ENCODE measurements around the gene ELL.

The ELL gene

DNA sequence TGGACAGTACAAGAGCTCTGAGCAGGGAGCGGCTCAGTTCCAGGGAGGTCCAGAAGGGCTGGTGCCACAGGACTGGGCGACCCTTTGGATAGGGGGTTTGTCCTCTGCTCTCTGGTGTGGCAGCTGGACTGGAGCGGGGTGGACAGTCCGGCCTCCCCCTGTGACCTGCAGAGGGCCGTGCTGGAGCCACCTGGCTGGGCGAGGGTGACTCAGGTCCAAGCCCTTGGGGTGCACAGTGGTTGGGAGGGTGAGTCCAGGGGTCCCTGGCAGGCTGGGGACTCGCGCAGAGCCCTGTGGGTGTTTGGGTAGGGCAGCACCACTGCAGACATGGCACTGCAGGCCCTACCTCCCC is 95.5 kb downstream of the ELL start:
- H3K9me3 ChIP-seq (ENCODE audit: control insufficient read depth, low read length) = no peaks in the 10 kb centered on the region
- no peak overlapping the region for H3K4me3 ChIP-seq (ENCODE audit: low read length)
- H3K4me1 ChIP-seq (ENCODE audit: control insufficient read depth, insufficient read depth, low read length) = peaks cover 19% of the 10 kb centered on the region
- no peaks in the 10 kb centered on the region for H3K36me3 ChIP-seq (ENCODE audit: control insufficient read depth, insufficient read depth, low read length, severe bottlenecking)
- H3K9ac ChIP-seq (ENCODE audit: low read length) = peak overlapping the region; percentile 78
- no peaks in the 10 kb centered on the region for H3K27me3 ChIP-seq (replicated peaks; ENCODE audit: control insufficient read depth, insufficient read depth, low read length)
- no peak for DNase-seq (ENCODE audit: low read depth)

DNA sequence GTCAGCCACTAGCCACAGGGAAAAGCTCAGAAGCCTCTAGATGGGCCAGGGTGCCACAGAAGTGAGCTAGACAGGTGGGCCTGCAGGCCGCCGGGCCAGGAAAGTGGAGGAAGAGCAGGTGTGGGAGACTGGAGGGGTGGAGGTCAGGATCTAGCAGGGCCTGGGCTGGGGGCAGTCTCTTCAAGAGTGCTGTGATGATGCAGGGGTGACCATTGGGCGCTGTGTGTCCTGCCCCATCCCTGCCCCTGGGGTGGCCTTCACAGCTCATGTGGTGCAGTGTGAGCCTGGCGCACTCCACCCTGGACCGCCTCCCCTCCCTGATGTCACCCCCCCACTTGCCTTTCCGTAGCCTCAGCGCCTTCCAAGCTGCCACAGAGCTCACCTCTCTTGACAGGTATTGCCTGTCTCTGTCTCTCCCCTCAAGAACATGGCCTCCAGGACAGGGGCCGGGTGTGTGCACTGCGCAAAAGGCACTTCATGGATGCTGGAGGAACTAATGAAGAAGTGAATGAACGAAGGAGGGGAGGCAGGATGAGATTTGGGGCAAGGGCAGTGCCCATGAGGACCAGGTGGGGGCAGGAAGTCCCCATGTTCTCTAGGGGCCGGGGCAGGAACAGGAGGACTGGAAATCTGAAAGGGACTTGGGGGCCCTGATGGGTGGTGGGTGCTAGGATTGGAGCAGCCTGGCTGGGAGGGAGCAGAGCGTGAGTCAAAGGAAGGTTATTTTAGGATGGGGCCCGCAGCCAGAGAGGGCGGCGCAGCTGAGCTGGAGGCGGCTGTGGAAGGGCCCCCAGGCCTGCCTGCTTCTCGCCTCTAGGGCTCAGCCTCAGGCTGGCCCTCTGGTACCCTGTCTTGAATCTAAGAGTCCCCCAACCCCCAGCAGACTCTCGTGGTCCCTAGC is 96.1 kb downstream of the ELL start:
- Histone ChIP-seq H3K4me1 (ENCODE audit: control insufficient read depth, insufficient read depth, low read length) (peaks cover 25% of the 10 kb centered on the region), H3K9me3 (ENCODE audit: control insufficient read depth, low read length) (no peaks in the 10 kb centered on the region), H3K9ac (ENCODE audit: low read length) (peak overlapping the region; percentile 78), H3K4me3 (ENCODE audit: low read length) (peak overlapping the region; percentile 45), H3K27me3 (replicated peaks; ENCODE audit: control insufficient read depth, insufficient read depth, low read length) (no peaks in the 10 kb centered on the region), H3K36me3 (ENCODE audit: control insufficient read depth, insufficient read depth, low read length, severe bottlenecking) (no peaks in the 10 kb centered on the region)
- DNase-seq (ENCODE audit: low read depth) = peak; percentile 89

DNA sequence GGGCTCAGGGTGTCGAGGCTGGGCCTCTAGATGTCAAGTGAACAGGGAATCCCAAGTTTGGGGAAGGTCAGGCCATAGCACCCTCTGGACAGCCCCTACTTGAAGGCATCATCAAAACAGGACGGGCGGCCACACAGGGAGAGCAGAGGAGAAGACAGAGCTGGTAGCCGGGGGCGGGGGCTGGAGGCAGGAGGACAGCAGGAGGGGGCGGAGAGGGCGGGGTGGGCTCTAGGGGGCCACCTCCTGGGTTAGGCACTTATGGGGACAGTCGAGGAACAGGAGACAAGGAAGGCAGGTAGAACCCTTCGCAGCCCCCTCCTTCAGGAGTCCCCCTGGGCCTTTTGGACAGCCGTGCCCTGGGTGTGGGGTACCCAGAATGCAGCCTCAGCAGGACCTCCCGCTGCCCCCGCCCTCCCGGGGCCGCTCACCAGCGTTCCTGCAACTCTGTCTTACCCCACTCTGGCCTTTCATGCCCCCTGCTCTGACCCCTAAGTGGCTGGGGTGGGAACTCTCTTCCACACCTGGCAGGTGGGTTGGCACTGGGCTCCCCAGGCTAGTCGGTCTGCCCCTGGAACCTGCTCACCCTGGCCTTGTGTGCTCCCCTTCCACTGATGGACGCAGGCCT is 96.9 kb downstream of the ELL start:
- H3K9ac ChIP-seq (ENCODE audit: low read length) = no peak overlapping the region
- H3K36me3 ChIP-seq (ENCODE audit: control insufficient read depth, insufficient read depth, low read length, severe bottlenecking) = no peaks in the 10 kb centered on the region
- no peak for DNase-seq (ENCODE audit: low read depth)
- no peaks in the 10 kb centered on the region for H3K27me3 ChIP-seq (replicated peaks; ENCODE audit: control insufficient read depth, insufficient read depth, low read length)
- H3K9me3 ChIP-seq (ENCODE audit: control insufficient read depth, low read length) = no peaks in the 10 kb centered on the region
- H3K4me3 ChIP-seq (ENCODE audit: low read length) = no peak overlapping the region
- H3K4me1 ChIP-seq (ENCODE audit: control insufficient read depth, insufficient read depth, low read length) = peaks cover 27% of the 10 kb centered on the region

DNA sequence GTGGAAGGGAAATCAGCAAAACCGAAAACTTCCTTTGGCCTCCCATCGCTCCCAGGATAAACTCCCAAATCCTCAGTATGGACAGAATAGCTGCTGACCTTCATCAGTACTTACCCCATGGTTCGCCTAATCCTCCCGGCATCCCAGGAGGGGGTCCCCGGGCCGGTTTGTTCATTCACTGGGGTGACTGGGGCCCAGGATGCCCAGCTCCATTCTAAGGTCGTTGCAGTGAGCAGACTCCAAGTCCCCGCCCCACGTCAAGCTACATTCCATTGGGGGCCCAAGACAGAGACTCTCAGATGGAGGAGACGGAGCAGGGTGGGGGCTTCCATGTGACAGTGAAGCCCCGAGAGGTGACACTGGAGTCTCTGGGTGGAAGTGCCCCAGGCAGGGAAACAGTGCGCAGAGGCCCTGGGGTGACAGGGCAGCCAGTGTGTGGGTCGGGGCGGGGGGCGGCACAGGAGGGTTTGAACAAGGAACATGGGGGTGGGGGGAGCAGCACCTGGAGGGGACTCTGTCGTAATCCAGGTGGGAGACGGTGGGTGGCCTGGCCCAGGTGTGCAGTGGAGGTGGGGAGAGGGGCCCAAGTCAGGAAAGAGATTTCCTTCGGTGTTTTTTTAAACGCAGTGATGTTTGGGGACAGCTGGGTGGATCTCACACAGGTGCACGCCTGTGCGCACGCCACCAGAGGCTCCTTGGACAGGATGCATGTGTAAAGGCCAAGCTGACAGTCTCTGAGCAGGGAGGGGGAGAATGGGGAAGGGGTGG is 97.6 kb downstream of the ELL start:
- H3K36me3 ChIP-seq (ENCODE audit: control insufficient read depth, insufficient read depth, low read length, severe bottlenecking) = no peaks in the 10 kb centered on the region
- peaks cover 27% of the 10 kb centered on the region for H3K4me1 ChIP-seq (ENCODE audit: control insufficient read depth, insufficient read depth, low read length)
- no peak for DNase-seq (ENCODE audit: low read depth)
- H3K9ac ChIP-seq (ENCODE audit: low read length) = no peak overlapping the region
- no peaks in the 10 kb centered on the region for H3K27me3 ChIP-seq (replicated peaks; ENCODE audit: control insufficient read depth, insufficient read depth, low read length)
- no peak overlapping the region for H3K4me3 ChIP-seq (ENCODE audit: low read length)
- H3K9me3 ChIP-seq (ENCODE audit: control insufficient read depth, low read length) = no peaks in the 10 kb centered on the region

DNA sequence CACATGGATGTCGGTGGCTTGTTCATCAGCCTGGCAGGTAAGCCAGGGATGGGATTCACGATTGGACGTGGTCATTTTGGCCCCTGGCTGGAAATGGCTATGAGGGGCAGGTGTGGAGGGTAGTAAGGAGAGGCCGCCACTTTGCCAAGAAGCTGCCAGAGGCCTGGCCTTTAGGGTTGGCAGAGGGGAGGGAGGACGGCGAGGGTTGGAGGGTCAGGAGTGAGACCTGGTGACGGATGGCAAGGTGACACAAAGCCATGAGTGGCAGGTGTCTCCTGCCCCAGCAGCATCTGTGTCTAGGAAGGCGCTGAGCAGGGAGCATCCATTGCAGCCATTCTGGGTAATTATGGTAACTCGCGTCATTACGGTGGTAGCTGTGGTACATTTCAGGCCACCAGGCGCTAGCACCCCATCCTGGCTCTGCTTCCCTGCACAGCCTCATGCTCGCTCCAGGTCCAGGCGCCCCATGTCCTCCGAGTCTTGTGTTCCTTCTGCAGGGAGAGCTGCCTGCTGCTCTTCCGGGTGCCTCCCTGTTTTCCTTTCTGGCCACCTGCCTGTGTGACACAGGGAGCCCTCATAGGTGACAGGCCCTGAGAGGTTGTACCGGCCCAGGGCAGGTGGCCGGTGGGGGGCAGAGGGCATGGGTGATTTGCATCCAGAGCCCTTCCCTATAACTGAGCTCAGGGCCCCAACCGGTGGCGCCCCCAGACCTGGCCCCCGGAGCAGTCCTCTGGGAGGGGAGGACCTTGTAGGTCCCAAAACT is 98.4 kb downstream of the ELL start:
- no peaks in the 10 kb centered on the region for H3K36me3 ChIP-seq (ENCODE audit: control insufficient read depth, insufficient read depth, low read length, severe bottlenecking)
- DNase-seq (ENCODE audit: low read depth) = no peak
- H3K4me3 ChIP-seq (ENCODE audit: low read length) = no peak overlapping the region
- H3K27me3 ChIP-seq (replicated peaks; ENCODE audit: control insufficient read depth, insufficient read depth, low read length) = no peaks in the 10 kb centered on the region
- H3K9me3 ChIP-seq (ENCODE audit: control insufficient read depth, low read length) = no peaks in the 10 kb centered on the region
- no peak overlapping the region for H3K9ac ChIP-seq (ENCODE audit: low read length)
- peaks cover 33% of the 10 kb centered on the region for H3K4me1 ChIP-seq (ENCODE audit: control insufficient read depth, insufficient read depth, low read length)

DNA sequence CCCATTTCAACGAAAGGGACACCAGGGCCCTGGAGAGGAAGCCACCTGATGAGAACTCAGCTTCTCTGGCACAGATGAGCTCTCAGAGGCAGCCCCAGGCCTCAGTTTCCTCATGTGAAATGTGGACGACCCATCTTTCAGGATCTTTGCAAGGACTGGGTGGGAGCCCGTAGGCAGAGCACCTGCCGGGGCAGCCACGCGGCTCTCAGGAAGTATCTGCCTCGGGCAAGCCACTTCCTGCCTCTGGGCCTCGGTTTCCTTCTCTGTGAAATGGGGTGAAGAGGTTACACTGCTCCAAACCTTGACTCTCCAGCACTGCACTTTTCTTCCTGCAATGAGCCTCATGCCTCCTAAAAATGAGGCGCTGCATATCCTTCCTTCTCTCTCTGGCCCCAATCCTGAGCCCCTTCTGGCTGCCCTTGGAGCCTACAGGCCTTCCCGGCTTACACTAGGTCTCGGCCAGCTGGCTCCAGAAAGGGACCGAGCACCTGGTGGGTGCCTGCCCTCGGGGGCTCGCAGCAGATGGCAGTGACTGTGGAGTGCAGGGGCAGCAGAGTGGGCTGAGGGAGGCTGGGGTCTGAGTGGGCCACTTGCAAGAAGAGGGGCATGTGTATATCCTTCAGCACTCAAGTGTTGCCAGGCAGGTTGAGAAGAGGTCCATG is 99.2 kb downstream of the ELL start:
- no peak overlapping the region for H3K9ac ChIP-seq (ENCODE audit: low read length)
- no peaks in the 10 kb centered on the region for H3K9me3 ChIP-seq (ENCODE audit: control insufficient read depth, low read length)
- DNase-seq (ENCODE audit: low read depth) = no peak
- no peak overlapping the region for H3K4me3 ChIP-seq (ENCODE audit: low read length)
- peaks cover 39% of the 10 kb centered on the region for H3K4me1 ChIP-seq (ENCODE audit: control insufficient read depth, insufficient read depth, low read length)
- no peaks in the 10 kb centered on the region for H3K27me3 ChIP-seq (replicated peaks; ENCODE audit: control insufficient read depth, insufficient read depth, low read length)
- H3K36me3 ChIP-seq (ENCODE audit: control insufficient read depth, insufficient read depth, low read length, severe bottlenecking) = no peaks in the 10 kb centered on the region

DNA sequence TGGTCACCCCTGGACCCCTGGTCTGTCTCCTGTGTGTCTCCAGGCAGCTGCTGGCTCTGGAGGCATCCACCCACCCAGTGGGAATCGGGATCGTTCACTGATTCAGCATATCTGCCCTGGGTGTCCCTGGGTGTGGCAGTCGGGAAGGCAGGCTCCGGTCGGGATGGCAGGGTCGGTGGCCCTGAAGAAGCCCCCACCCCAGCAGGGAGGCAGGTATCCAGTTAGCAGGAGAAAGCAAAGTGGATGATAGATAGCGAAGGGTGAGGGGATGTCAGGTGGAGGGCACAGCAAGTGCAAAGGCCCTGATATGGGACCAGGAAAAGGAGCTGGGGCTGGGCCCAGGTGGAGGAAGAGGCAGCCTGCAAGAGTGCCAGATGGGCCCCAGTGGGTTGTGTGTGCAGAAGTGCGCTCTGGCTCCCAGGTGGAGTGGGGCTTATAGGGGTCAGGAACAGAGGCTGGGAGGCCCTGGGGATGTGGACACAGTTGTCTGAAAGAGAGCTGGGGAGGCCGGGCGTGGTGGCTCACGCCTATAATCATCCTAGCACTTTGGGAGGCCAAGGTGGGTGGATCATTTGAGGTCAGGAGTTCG is 100.4 kb downstream of the ELL start:
- no peak for DNase-seq (ENCODE audit: low read depth)
- H3K9ac ChIP-seq (ENCODE audit: low read length) = peak overlapping the region; percentile 85
- no peaks in the 10 kb centered on the region for H3K27me3 ChIP-seq (replicated peaks; ENCODE audit: control insufficient read depth, insufficient read depth, low read length)
- no peaks in the 10 kb centered on the region for H3K36me3 ChIP-seq (ENCODE audit: control insufficient read depth, insufficient read depth, low read length, severe bottlenecking)
- H3K4me1 ChIP-seq (ENCODE audit: control insufficient read depth, insufficient read depth, low read length) = peaks cover 40% of the 10 kb centered on the region
- no peaks in the 10 kb centered on the region for H3K9me3 ChIP-seq (ENCODE audit: control insufficient read depth, low read length)
- H3K4me3 ChIP-seq (ENCODE audit: low read length) = peak overlapping the region; percentile 81

DNA sequence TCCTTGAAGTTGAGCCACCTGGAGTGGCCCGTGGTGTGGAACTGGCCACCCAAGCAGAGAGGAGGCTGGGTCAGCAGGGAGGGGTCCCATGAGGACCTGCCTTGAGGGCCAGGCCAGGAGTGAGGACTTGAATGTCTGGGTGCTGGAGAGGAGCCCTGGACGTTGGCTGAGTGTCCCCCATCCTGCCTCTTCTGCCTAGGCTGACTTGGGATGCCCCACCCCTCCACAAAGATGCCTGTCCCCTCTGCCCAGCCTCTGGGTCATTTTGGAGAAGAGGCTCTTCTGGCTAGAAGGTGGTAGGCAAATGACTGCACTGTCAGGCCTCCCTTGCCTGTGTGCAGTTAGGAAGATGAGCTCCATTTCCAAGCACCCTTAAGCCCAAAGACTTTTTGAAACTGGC is 100.9 kb downstream of the ELL start:
- H3K36me3 ChIP-seq (ENCODE audit: control insufficient read depth, insufficient read depth, low read length, severe bottlenecking) = no peaks in the 10 kb centered on the region
- no peaks in the 10 kb centered on the region for H3K9me3 ChIP-seq (ENCODE audit: control insufficient read depth, low read length)
- peak overlapping the region; percentile 85 for H3K9ac ChIP-seq (ENCODE audit: low read length)
- no peaks in the 10 kb centered on the region for H3K27me3 ChIP-seq (replicated peaks; ENCODE audit: control insufficient read depth, insufficient read depth, low read length)
- peak overlapping the region; percentile 81 for H3K4me3 ChIP-seq (ENCODE audit: low read length)
- peaks cover 40% of the 10 kb centered on the region for H3K4me1 ChIP-seq (ENCODE audit: control insufficient read depth, insufficient read depth, low read length)
- no peak for DNase-seq (ENCODE audit: low read depth)

DNA sequence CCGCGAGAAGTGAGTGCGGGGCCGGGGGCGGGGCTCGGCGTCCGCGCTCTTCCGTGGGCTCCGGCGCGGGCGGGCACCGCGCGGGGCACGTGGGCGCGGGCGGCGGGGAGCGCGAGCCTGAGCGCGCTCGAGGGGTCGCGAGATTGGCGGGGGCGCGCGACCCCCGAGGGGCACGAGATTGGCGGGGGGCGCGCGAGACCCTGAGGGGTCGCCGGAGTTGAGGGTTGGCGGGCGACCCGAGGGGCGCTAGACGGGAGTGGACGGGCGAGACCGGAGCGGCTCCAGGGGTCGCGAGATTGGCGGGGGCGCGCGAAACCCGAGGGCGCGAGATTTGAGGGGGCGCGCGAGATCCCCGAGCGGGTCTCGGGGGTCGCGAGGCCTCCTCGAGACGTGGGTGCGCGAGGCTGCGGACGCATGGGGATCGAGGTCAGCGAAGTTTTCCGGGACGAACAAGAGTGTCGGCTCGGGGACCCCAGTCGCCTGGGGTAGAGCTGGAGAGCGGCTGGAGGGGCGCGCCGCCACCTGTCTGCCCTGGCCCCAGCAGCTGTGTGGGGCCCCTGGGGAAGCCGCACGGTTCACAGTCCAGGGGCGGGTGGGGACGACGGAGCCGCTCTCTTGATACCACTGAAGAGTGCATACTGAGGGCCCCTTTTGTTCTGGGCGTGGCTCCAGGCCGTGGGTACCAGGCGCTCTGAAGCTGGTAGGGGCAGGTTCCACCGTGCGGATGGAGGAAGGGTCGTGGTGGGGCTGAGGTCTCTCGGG is 102.0 kb downstream of the ELL start:
- Histone ChIP-seq H3K4me1 (ENCODE audit: control insufficient read depth, insufficient read depth, low read length) (peaks cover 42% of the 10 kb centered on the region), H3K9me3 (ENCODE audit: control insufficient read depth, low read length) (no peaks in the 10 kb centered on the region), H3K27me3 (replicated peaks; ENCODE audit: control insufficient read depth, insufficient read depth, low read length) (no peaks in the 10 kb centered on the region), H3K9ac (ENCODE audit: low read length) (peak overlapping the region; percentile 85), H3K4me3 (ENCODE audit: low read length) (peak overlapping the region; percentile 81), H3K36me3 (ENCODE audit: control insufficient read depth, insufficient read depth, low read length, severe bottlenecking) (no peaks in the 10 kb centered on the region)
- DNase-seq (ENCODE audit: low read depth) = peak; percentile 58
